MM.1S (cell line): ENCODE results near the gene SEMA6A.

ENCODE experiments used
- DNase-seq: peaks from one replicate; pipeline ENCODE4 v3.0.0-alpha.2; 2015
- H2AFZ ChIP-seq: fragments of 300-600 bp; sonication (generic); 2 replicates; pipeline ENCODE4 v1.6.0; 2016; ENCODE audit warnings: antibody characterized with exemption, low read length
- H3F3A ChIP-seq: fragments of 300-600 bp; sonication (generic); 2 replicates; pipeline ENCODE4 v1.6.1; 2016; ENCODE audit warnings: mild to moderate bottlenecking, antibody characterized with exemption, low read length, moderate library complexity, mixed read lengths; ENCODE audit not compliant: insufficient read depth
- H3K27ac ChIP-seq: fragments of 300-600 bp; sonication (generic); 2 replicates; pipeline ENCODE4 v1.5.1; 2016; ENCODE audit warnings: mild to moderate bottlenecking, low read length
- H3K27me3 ChIP-seq: fragments of 300-600 bp; sonication (generic); replicated peaks from 2 replicates; pipeline ENCODE4 v1.6.0; 2016; ENCODE audit warnings: low read length; ENCODE audit not compliant: insufficient read depth
- H3K36me3 ChIP-seq: fragments of 300-600 bp; sonication (generic); replicated peaks from 2 replicates; pipeline ENCODE4 v1.6.1; 2016; ENCODE audit warnings: mild to moderate bottlenecking, low read length, mixed read lengths; ENCODE audit not compliant: insufficient read depth
- H3K4me1 ChIP-seq: fragments of 300-600 bp; sonication (generic); 2 replicates; pipeline ENCODE4 v1.6.1; 2016; ENCODE audit warnings: low read length, mixed read lengths
- H3K4me2 ChIP-seq: fragments of 300-600 bp; sonication (generic); 2 replicates; pipeline ENCODE4 v1.6.0; 2016; ENCODE audit warnings: low read depth, low read length
- H3K4me3 ChIP-seq: fragments of 300-600 bp; sonication (generic); 2 replicates; pipeline ENCODE4 v1.5.1; 2016; ENCODE audit warnings: low read length, mixed read lengths
- H3K79me2 ChIP-seq: fragments of 300-600 bp; sonication (generic); 2 replicates; pipeline ENCODE4 v1.6.1; 2016; ENCODE audit warnings: mixed run types, low read length, mixed read lengths
- H3K9ac ChIP-seq: fragments of 300-600 bp; sonication (generic); 2 replicates; pipeline ENCODE4 v1.6.1; 2016; ENCODE audit warnings: low read length, mixed read lengths
- H3K9me2 ChIP-seq: fragments of 300-600 bp; sonication (generic); replicated peaks from 2 replicates; pipeline ENCODE4 v1.6.1; 2016; ENCODE audit warnings: mild to moderate bottlenecking, low read length, mixed read lengths; ENCODE audit not compliant: insufficient read depth
- H3K9me3 ChIP-seq: fragments of 300-600 bp; sonication (generic); replicated peaks from 2 replicates; pipeline ENCODE4 v1.6.1; 2016; ENCODE audit warnings: mild to moderate bottlenecking, low read length, mixed read lengths; ENCODE audit not compliant: insufficient read depth
- H4K20me1 ChIP-seq: fragments of 300-600 bp; sonication (generic); 2 replicates; pipeline ENCODE4 v1.6.1; 2016; ENCODE audit warnings: mild to moderate bottlenecking, low read length, moderate library complexity, mixed read lengths; ENCODE audit not compliant: insufficient read depth
- EZH2 ChIP-seq: fragments of 300-600 bp; sonication (generic); optimal IDR thresholded peaks from 2 replicates; pipeline ENCODE3; 2017; ENCODE audit warnings: low read depth, mild to moderate bottlenecking, antibody characterized with exemption, low read length, mixed read lengths
- EZH2phosphoT487 ChIP-seq: fragments of 300-600 bp; sonication (generic); IDR thresholded peaks from 2 replicates; pipeline ENCODE4 v1.6.1; 2018; ENCODE audit warnings: antibody characterized with exemption, low read length
- TF ChIP-seq, protein P1 (sequence below): fragments of 300-600 bp; sonication (generic); IDR thresholded peaks from 2 replicates; pipeline ENCODE4 v1.5.1; 2016; ENCODE audit warnings: antibody characterized with exemption, low read length, mixed read lengths

The SEMA6A gene

DNA sequence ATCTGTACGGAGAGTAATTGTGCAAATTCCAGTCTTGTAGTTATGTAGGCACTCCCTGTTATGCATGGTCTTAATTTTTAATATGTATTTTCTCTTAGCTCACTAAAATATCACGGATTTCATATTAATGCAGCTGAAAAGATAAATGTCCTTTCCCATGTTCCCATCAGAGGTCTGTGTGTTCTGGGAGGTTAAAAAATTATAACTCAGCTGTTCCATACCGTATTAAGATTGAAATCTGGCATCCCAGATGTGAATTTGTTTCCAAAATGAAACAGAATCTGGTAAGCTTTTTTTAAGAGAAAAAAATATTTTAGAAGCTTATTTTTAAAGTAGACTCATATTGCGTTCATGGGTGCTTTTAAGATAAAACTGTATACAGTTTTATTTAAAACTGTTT, 44.3 kb downstream of the SEMA6A start:
- DNase-seq, result no peak
- no peaks in the 10 kb centered on the region for H3K9me2 ChIP-seq
- no peaks in the 10 kb centered on the region for H3K79me2 ChIP-seq
- no peak overlapping the region for H3K4me2 ChIP-seq
- H3K9ac ChIP-seq, result no peak overlapping the region
- no peaks in the 10 kb centered on the region for H3K27me3 ChIP-seq
- H3K9me3 ChIP-seq, result no peaks in the 10 kb centered on the region
- TF ChIP-seq, protein P1, sequence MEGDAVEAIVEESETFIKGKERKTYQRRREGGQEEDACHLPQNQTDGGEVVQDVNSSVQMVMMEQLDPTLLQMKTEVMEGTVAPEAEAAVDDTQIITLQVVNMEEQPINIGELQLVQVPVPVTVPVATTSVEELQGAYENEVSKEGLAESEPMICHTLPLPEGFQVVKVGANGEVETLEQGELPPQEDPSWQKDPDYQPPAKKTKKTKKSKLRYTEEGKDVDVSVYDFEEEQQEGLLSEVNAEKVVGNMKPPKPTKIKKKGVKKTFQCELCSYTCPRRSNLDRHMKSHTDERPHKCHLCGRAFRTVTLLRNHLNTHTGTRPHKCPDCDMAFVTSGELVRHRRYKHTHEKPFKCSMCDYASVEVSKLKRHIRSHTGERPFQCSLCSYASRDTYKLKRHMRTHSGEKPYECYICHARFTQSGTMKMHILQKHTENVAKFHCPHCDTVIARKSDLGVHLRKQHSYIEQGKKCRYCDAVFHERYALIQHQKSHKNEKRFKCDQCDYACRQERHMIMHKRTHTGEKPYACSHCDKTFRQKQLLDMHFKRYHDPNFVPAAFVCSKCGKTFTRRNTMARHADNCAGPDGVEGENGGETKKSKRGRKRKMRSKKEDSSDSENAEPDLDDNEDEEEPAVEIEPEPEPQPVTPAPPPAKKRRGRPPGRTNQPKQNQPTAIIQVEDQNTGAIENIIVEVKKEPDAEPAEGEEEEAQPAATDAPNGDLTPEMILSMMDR, result no peak
- TF ChIP-seq EZH2 (no peak), EZH2phosphoT487 (no peak)
- no peaks in the 10 kb centered on the region for H4K20me1 ChIP-seq
- H2AFZ ChIP-seq, result no peak overlapping the region
- H3K27ac ChIP-seq, result no peak overlapping the region
- no peaks in the 10 kb centered on the region for H3F3A ChIP-seq
- no peaks in the 10 kb centered on the region for H3K36me3 ChIP-seq
- no peaks in the 10 kb centered on the region for H3K4me1 ChIP-seq
- H3K4me3 ChIP-seq, result no peak overlapping the region

DNA sequence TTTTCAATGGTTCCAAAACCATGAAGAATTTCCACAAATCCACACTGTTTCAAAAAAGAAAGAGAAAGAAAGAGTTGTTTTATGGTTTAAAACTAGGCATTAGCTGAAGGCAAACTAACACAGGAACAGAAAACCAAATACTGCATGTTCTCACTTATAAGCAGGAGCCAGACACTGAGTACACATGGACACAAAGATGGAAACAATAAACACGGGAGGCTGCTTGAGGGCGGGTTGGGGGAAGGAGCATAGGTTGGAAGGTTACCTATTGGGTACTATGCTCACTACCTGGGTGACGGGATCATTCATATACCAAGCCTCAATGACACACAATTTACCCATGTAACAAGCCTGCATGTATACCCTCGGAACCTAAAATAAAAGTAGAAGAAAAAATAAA, 45.0 kb downstream of the SEMA6A start:
- no peaks in the 10 kb centered on the region for H3K9me2 ChIP-seq
- H3K27me3 ChIP-seq, result no peaks in the 10 kb centered on the region
- no peaks in the 10 kb centered on the region for H3K79me2 ChIP-seq
- H3K27ac ChIP-seq, result no peak overlapping the region
- H4K20me1 ChIP-seq, result no peaks in the 10 kb centered on the region
- H3K9me3 ChIP-seq, result no peaks in the 10 kb centered on the region
- no peak overlapping the region for H2AFZ ChIP-seq
- H3K4me1 ChIP-seq, result no peaks in the 10 kb centered on the region
- no peaks in the 10 kb centered on the region for H3K36me3 ChIP-seq
- TF ChIP-seq, protein P1, result no peak
- no peak for DNase-seq
- no peaks in the 10 kb centered on the region for H3F3A ChIP-seq
- no peak overlapping the region for H3K4me3 ChIP-seq
- H3K4me2 ChIP-seq, result no peak overlapping the region
- H3K9ac ChIP-seq, result no peak overlapping the region

- H3F3A ChIP-seq, result no peaks in the 10 kb centered on the region
- TF ChIP-seq EZH2phosphoT487 (no peak), EZH2 (no peak)
- TF ChIP-seq, protein P1, result no peak
- no peak for DNase-seq
- H2AFZ ChIP-seq, result no peak overlapping the region
- no peaks in the 10 kb centered on the region for H3K79me2 ChIP-seq
- H3K4me1 ChIP-seq, result no peaks in the 10 kb centered on the region
- H3K27me3 ChIP-seq, result no peaks in the 10 kb centered on the region
- H3K4me3 ChIP-seq, result no peak overlapping the region
- H3K27ac ChIP-seq, result no peak overlapping the region
- no peaks in the 10 kb centered on the region for H3K9me3 ChIP-seq
- H3K4me2 ChIP-seq, result no peak overlapping the region
- H3K9me2 ChIP-seq, result no peaks in the 10 kb centered on the region
- no peaks in the 10 kb centered on the region for H3K36me3 ChIP-seq
- H3K9ac ChIP-seq, result no peak overlapping the region
- no peaks in the 10 kb centered on the region for H4K20me1 ChIP-seq
These were observed 45.9 kb downstream of the SEMA6A start for GRCh38 chr5:116528519-116529234.
